ENCODE measurements around the gene ANKRD10. TPM values are rescaled to one million over a fixed set of nuclear protein-coding genes. Genes with fewer than 3 reads are reported as not detected.

The ANKRD10 gene
- total RNA-seq, 1 experiment from 2014 or later = 219 TPM

- Mint-ChIP-seq H3K36me3 (peaks cover 5% of the 10 kb centered on the region; the same call in 1 of the 2 replicates), H3K9me3 (peaks cover 27% of the 10 kb centered on the region), H3K4me3 (no peak overlapping the region), H3K27ac (no peak overlapping the region), H3K27me3 (ENCODE audit: low read depth) (peaks cover 3% of the 10 kb centered on the region; the same call in 1 of the 2 replicates), H3K4me1 (peaks cover 5% of the 10 kb centered on the region; the same call in 1 of the 2 replicates)
- no peak for ATAC-seq
- TF ChIP-seq, protein P1, sequence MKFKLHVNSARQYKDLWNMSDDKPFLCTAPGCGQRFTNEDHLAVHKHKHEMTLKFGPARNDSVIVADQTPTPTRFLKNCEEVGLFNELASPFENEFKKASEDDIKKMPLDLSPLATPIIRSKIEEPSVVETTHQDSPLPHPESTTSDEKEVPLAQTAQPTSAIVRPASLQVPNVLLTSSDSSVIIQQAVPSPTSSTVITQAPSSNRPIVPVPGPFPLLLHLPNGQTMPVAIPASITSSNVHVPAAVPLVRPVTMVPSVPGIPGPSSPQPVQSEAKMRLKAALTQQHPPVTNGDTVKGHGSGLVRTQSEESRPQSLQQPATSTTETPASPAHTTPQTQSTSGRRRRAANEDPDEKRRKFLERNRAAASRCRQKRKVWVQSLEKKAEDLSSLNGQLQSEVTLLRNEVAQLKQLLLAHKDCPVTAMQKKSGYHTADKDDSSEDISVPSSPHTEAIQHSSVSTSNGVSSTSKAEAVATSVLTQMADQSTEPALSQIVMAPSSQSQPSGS (CRISPR knock-in tag; IDR thresholded peaks at IDR 0.05; ENCODE audit: borderline replicate concordance, low read depth) = no peak
- TF ChIP-seq IRF2 (CRISPR knock-in tag; IDR thresholded peaks at IDR 0.05; ENCODE audit: borderline replicate concordance, low read depth) = no peak
- no peak for TF ChIP-seq ZBTB43 (CRISPR knock-in tag; IDR thresholded peaks at IDR 0.05)
- TF ChIP-seq NR1H2 (CRISPR knock-in tag; IDR thresholded peaks at IDR 0.05) = no peak
- no peak for TF ChIP-seq TP53 (CRISPR knock-in tag; IDR thresholded peaks at IDR 0.05)
- TF ChIP-seq GRHL2 (CRISPR knock-in tag; IDR thresholded peaks at IDR 0.05; ENCODE audit: insufficient replicate concordance, severe bottlenecking) = no peak
- no peak for TF ChIP-seq ZNF396 (CRISPR knock-in tag; IDR thresholded peaks at IDR 0.05; ENCODE audit: borderline replicate concordance)
- TF ChIP-seq OVOL2 (CRISPR knock-in tag; IDR thresholded peaks at IDR 0.05; ENCODE audit: borderline replicate concordance) = no peak
- TF ChIP-seq CREM (CRISPR knock-in tag; IDR thresholded peaks at IDR 0.05) = no peak
- TF ChIP-seq RORB (CRISPR knock-in tag; IDR thresholded peaks at IDR 0.05) = no peak
- TF ChIP-seq CREB1 (CRISPR knock-in tag; IDR thresholded peaks at IDR 0.05) = no peak
- TF ChIP-seq CBFB (CRISPR knock-in tag; IDR thresholded peaks at IDR 0.05; ENCODE audit: low read depth) = no peak
- TF ChIP-seq, protein P2, sequence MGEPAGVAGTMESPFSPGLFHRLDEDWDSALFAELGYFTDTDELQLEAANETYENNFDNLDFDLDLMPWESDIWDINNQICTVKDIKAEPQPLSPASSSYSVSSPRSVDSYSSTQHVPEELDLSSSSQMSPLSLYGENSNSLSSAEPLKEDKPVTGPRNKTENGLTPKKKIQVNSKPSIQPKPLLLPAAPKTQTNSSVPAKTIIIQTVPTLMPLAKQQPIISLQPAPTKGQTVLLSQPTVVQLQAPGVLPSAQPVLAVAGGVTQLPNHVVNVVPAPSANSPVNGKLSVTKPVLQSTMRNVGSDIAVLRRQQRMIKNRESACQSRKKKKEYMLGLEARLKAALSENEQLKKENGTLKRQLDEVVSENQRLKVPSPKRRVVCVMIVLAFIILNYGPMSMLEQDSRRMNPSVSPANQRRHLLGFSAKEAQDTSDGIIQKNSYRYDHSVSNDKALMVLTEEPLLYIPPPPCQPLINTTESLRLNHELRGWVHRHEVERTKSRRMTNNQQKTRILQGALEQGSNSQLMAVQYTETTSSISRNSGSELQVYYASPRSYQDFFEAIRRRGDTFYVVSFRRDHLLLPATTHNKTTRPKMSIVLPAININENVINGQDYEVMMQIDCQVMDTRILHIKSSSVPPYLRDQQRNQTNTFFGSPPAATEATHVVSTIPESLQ (CRISPR knock-in tag; IDR thresholded peaks at IDR 0.05) = no peak
- TF ChIP-seq, protein P3, sequence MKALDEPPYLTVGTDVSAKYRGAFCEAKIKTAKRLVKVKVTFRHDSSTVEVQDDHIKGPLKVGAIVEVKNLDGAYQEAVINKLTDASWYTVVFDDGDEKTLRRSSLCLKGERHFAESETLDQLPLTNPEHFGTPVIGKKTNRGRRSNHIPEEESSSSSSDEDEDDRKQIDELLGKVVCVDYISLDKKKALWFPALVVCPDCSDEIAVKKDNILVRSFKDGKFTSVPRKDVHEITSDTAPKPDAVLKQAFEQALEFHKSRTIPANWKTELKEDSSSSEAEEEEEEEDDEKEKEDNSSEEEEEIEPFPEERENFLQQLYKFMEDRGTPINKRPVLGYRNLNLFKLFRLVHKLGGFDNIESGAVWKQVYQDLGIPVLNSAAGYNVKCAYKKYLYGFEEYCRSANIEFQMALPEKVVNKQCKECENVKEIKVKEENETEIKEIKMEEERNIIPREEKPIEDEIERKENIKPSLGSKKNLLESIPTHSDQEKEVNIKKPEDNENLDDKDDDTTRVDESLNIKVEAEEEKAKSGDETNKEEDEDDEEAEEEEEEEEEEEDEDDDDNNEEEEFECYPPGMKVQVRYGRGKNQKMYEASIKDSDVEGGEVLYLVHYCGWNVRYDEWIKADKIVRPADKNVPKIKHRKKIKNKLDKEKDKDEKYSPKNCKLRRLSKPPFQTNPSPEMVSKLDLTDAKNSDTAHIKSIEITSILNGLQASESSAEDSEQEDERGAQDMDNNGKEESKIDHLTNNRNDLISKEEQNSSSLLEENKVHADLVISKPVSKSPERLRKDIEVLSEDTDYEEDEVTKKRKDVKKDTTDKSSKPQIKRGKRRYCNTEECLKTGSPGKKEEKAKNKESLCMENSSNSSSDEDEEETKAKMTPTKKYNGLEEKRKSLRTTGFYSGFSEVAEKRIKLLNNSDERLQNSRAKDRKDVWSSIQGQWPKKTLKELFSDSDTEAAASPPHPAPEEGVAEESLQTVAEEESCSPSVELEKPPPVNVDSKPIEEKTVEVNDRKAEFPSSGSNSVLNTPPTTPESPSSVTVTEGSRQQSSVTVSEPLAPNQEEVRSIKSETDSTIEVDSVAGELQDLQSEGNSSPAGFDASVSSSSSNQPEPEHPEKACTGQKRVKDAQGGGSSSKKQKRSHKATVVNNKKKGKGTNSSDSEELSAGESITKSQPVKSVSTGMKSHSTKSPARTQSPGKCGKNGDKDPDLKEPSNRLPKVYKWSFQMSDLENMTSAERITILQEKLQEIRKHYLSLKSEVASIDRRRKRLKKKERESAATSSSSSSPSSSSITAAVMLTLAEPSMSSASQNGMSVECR (CRISPR knock-in tag; IDR thresholded peaks at IDR 0.05; ENCODE audit: borderline replicate concordance) = no peak
- TF ChIP-seq FOXK1 (CRISPR knock-in tag; IDR thresholded peaks at IDR 0.05) = no peak
- TF ChIP-seq ZBTB21 (CRISPR knock-in tag; IDR thresholded peaks at IDR 0.05; ENCODE audit: borderline replicate concordance) = no peak
- no peak for TF ChIP-seq GTF2I (CRISPR knock-in tag; conservative IDR thresholded peaks at IDR 0.05)
- TF ChIP-seq ZNF317 (CRISPR knock-in tag; IDR thresholded peaks at IDR 0.05; ENCODE audit: borderline replicate concordance, low read depth) = no peak
- ChIA-PET CTCF (no interaction called here), POLR2A (no interaction called here)
- no peak for DNase-seq (ENCODE audit: low spot score)
Measured at GRCh38 chr13:110856942-110857835, 57.7 kb downstream of the ANKRD10 start.
